ENCODE results near the gene BLOC1S1. TPM values are rescaled to one million over a fixed set of nuclear protein-coding genes. Genes with fewer than 3 reads are reported as not detected.

BLOC1S1 gene
- total RNA-seq, 1 experiment from 2014 or later: 116 TPM

DNA sequence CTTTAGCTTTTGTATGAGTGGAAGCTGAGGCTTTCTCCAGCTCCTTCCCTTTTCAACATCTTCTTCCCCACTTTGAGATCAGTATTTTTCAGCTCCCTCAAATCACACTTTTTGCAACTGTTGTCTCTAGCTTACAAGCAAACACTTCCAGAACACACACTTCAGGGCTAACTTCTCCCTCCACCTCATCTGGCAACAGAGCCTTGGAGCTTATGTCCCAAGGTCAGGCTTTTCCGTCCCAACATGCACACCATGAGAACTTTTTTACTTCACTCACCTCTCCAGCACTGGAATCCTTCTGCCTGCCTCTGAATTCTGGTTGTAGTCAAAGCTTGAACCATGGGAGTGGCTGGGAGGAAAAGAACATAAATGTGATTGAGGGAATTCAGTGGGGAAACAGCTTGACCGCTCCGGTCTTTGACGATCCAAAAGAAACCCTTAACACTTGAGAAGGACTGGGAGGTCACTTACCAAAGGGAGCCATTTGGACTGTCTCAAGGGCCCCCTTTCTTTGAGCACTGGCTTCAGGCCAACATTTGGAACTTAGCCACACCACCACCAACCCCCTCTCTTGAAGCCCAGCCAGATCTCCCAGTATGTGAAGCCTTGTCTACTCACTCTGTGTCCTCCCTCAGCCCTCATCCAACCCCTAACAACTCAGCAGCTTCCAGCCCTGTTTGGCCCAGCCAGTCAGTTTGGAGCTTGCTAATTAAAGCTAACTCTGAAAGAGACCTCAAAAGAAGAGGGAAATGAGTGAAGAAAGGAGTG lies 3.9 kb upstream of the BLOC1S1 start:
- no peak for DNase-seq (ENCODE audit: low spot score)

DNA sequence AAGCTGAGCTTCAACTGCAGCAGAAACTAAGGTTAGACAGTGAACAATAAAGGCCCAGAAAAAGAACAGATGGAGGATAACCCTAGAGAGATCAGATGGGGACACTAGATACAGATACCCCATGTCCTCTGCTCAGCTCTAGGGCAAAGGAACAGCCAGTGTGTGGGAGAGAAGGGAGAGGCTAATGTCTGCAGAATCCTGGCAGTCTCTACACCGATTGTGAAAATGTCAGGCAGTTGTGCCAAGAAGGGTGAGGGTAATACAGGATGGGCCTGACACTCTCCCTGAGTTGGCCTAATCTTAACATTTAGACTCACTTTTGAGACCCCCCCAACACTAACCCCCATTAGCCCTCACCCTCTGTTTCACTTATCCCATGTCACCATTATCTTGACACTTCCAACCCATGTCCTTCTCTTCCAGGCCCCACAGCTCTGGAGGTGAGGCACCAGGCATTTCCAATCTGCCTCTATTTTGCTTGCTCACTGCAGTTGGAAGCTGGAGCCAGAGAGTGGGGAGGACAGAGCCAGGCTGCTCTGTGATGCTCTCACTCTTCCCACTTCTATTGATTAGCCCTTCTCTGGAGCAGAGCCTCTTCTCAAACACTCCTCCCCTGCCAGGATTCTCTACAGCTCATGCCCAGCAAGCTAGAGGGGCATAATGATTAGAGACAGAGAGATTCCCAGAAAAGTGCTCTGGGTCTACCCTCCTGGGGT lies 3.0 kb upstream of the BLOC1S1 start:
- DNase-seq (ENCODE audit: low spot score): no peak

DNA sequence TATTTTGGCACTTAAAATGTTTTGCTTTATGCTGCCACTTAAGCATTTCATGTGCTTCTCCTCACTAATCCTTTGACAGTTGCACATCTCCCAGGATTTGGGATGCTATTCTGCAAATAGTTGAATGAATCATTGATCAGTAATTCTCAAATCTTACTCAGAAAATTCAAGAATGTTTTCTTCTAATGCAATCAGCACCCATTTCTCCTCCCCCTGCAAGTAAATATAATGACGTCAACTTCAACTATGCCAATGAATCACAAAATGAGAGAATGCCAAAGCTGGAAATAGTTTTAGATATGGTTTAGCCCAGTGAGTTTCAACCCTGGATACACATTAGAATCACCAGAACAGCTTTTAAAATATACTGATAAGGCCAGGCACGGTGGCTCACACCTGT lies 2.1 kb upstream of the BLOC1S1 start:
- DNase-seq (ENCODE audit: low spot score): no peak

DNA sequence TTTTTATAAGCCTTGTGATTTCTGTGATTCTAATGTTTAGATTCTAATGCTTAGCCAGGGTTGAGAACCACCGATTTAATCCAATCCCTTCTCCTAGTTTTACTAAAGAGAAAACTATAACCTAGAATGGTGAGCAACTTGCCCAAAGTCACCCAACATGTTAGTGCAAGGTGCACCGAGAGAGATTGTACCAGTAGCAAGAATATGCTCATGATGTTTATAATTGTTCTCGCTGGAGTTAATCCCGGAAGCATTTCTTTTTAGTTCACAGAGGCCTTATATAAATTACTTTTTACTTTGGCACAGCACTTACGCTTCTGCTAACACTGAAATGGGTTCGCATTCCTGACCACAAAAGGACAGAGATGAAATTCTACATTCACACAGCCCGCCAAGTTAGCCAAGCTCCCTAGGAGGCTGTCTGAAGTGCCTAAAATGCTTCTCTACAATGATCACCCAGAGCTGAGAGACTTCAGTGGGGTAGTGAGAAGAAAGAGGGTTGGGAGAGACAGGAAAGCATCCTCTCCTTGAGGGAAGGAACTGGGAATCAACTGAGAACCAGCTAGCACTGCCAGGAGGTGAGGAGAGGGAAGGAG lies 579 bp upstream of the BLOC1S1 start:
- DNase-seq (ENCODE audit: low spot score): no peak

DNA sequence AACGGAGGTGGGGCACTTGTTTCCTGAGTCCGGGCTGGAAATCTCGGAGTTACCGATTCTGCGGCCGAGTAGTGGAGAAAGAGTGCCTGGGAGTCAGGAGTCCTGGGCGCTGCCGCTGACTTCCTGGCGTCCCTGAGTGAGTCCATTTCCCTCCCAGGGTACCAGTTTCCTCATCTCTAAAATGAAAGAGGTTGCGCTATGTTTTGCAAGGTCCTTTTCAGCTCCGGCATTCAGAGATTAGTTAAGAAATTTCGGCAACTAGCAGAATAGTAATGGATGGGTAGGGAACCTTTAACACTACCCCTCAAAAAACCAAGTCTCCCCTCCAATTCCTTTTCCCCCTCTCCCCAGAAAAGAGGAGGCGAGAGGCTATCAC lies 724 bp downstream of the BLOC1S1 start:
- no peak for DNase-seq (ENCODE audit: low spot score)

DNA sequence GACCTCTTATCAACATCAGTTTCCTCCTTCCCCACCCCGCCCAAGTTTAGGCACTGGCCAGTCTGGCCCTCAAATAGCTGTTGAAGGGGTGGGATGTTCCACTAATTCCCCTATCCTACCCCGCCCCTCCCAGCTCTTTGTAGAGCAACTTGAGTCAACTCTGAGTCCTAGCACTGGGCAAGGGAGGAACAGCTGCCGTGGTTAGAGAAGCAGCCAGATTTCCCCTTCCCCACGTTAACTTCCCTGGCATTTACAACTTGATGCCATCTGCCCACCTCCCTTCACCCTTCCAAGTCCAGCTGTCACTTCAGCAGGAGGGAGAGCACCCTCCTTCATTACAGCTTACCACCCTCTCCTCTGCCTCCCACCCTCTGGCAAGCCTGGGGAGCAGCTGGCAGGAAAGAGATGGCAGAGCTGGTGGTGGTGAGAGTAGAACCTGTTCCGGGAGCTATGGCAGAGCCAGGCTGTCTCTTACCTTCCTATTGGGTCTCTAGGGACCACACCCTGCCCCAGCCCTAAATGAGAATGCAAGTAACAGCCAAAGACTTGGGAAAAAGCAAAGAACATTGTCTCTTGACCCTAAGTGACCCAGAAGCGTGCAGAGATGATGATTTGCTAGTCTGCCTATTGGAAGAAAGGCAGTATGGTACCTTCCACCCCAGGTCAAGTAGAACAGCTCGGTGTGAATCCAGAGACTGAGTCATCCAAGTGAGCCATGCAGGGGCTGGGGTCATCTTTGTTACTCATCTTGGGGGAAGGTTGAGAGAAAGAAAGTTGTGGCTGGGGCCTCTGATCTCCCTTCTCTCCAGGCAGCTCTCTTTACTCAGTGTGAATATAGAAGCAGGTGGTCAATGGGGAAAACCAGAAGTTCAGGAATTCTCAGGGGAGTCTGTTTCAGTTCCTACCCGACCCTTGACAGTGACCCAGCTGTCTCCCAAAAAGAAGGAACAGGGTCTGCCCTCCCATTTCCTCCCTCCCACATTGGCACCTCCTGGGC lies 1.5 kb downstream of the BLOC1S1 start:
- DNase-seq (ENCODE audit: low spot score): no peak

DNA sequence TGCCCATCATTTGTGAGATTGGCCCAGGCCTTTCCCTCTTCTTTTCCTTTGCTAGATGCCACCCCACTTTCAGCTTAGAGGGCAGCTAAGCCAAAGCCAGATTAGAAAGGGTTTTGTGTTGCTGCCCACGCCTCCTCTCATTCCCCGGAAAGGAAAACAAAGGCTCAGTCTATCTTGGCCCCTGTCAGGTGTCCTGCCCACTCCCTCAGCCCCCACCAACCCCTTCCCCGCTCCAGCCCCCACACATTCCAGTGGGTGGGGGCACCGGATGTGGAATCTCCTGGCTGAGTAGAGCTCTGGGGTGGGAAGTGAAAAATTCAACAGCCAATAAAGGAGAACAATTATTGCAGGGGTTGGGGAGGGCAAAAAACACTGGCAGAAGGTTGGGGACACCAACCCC lies 2.2 kb downstream of the BLOC1S1 start:
- no peak for DNase-seq (ENCODE audit: low spot score)

DNA sequence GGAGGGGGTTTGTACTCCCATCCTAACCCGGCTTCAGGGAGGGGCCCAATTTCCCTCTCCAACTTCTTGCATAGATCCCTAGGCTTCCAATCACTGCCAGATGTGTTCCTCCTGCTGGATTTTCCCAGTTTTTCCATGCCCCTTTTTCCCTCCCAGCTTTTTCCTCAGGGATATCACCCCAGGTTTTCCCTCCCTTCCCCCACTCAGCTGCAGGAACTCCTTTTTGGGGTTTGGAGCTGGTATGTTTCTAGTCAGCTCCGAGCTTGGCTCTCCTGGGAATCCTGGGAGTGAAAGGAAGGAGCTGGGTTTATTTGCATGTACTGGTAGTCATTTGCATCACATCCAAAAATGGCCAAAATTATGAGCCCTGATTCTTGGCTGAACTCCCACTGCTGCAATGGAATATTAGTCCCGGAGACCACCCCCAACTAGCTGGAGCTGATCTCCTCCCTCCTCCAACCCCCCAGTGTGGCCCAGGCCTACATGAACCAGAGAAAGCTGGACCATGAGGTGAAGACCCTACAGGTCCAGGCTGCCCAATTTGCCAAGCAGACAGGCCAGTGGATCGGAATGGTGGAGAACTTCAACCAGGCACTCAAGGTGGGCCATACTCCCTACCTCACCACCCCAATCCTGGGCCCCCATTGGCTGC lies 2.9 kb downstream of the BLOC1S1 start:
- no peak for DNase-seq (ENCODE audit: low spot score)

DNA sequence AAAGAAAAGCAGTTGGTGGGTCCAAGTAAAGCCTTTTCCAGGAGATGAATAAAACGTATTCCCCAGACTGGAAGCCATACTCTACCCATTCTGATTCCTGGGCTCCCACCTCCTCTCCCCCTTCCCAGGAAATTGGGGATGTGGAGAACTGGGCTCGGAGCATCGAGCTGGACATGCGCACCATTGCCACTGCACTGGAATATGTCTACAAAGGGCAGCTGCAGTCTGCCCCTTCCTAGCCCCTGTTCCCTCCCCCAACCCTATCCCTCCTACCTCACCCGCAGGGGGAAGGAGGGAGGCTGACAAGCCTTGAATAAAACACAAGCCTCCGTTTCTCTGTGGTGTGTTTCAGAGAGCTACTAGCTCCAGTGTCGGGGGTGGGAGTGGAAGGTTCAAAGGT lies 3.5 kb downstream of the BLOC1S1 start:
- no peak for DNase-seq (ENCODE audit: low spot score)

DNA sequence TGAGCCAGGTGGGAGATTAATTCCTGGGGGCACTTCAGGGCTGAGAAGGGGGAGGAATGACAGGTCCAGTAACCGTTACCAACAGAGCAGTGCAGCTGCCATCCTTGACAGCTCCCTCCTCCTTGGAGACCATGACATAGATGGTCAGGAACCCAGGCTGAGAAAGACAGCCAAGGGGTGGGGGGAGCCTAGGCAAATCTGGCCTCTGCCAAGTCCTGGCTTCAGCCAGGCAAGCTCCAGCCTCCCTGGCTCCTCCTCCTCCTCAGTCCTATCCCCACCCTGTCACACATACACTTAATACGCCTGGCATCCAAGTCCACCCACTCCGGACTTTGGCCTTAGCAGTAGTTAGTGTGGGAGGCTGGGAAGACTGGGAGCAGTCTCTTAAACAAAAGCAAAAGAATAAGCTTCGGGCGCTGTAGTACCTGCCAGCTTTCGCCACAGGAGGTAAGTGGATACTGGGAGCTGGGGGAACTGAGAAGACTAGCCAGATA lies 4.3 kb downstream of the BLOC1S1 start, which contains the start of gene RDH5:
Gene RDH5 (plus strand): TSS at position 323 of the 494 bp plus-strand sequence. CDS start 792 bp downstream, outside the sequence.
- peak; percentile 46 for DNase-seq (ENCODE audit: low spot score)

DNA sequence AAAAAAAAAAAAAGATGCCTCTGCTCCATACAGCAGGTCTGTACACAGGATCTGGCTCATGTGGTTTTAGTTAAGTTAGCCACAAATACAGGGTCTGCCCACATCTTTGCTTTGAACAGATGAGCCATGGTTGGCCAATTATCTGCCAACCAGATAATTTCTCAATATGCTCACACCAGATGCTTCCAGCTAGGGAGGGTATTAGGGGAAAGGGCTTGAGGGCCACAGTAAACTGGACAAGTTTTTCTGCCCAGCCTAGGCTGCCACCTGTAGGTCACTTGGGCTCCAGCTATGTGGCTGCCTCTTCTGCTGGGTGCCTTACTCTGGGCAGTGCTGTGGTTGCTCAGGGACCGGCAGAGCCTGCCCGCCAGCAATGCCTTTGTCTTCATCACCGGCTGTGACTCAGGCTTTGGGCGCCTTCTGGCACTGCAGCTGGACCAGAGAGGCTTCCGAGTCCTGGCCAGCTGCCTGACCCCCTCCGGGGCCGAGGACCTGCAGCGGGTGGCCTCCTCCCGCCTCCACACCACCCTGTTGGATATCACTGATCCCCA lies 5.1 kb downstream of the BLOC1S1 start:
- DNase-seq (ENCODE audit: low spot score): peak; percentile 91

DNA sequence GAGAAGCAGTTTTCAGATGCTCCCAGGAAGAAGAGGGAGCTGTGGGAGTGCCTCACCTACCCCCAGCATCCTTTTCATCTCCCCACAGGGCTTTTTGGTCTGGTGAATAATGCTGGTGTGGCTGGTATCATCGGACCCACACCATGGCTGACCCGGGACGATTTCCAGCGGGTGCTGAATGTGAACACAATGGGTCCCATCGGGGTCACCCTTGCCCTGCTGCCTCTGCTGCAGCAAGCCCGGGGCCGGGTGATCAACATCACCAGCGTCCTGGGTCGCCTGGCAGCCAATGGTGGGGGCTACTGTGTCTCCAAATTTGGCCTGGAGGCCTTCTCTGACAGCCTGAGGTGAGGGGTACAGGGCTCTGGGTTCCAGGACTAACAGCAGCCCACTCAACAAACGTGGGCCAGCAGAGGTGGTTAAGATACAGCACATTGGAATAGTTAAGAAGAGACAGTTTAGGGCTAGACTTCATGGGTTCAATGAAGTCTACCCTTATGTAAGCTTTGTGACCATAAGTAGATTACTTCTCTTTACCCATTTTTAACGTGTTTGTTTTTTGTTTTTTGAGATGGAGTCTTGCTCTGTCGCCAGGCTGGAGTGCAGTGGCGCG lies 5.9 kb downstream of the BLOC1S1 start:
- DNase-seq (ENCODE audit: low spot score): no peak

DNA sequence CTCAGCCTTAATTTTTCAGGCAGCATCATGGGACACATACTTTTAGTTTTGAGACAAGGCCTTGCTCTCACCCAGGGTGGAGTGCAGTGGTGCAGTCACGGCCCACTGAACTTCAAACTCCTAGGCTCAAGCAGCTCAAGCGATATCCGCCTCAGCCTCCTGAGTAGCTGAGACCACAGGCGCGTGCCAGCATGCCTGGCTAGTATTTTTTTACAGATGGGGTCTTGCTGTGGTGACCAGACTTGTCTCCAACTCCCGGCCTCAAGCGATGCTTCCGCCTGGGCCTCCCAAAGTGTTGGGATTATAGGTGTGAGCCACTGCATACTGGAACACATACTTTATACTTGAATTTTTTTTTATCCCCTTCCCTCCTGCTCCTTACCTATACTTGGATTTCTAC lies 7.1 kb downstream of the BLOC1S1 start:
- DNase-seq (ENCODE audit: low spot score): no peak

DNA sequence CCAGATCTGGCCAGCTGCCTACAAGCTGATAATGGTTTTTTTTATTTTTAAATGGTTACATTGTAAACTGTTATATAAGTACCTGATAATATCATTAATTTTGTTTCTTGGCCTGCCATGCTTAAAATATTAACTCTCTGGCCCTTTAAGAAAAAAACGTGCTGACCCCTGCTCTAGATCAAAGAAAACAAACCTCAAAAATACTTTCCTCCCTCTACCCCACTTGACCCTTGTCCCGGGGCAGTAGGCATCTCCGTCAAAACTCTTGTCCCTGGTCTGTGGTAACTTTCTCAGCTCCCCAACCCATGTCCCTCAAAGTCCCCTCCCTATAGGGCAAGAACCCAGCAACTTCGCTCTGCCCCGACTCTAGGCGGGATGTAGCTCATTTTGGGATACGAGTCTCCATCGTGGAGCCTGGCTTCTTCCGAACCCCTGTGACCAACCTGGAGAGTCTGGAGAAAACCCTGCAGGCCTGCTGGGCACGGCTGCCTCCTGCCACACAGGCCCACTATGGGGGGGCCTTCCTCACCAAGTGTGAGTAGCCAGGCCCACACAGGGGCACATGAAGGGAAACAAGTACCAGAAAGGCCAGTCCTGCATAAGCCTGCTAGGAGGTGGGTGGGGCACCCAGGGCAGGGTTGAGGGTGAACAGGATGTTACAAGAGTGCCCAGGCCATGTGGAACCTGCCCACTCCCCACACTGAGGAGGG lies 7.8 kb downstream of the BLOC1S1 start:
- DNase-seq (ENCODE audit: low spot score): no peak

DNA sequence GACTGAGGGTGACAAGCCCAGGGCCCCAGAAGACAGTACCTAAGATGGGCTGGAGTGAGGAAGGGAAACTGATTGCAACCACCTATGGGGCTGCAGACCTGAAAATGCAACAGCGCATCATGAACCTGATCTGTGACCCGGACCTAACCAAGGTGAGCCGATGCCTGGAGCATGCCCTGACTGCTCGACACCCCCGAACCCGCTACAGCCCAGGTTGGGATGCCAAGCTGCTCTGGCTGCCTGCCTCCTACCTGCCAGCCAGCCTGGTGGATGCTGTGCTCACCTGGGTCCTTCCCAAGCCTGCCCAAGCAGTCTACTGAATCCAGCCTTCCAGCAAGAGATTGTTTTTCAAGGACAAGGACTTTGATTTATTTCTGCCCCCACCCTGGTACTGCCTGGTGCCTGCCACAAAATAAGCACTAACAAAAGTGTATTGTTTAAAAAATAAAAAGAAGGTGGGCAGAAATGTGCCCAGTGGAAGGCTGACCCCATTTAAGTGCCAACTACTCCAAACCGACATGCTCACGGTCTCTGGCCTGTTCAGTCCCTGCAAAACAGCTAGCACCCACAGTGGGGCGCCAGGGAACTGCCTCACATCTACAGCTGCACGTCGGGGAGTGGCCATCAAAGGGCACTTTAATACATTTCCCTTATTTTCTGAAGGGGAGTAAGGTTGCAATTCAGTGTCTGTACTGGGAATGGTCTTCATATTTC lies 8.5 kb downstream of the BLOC1S1 start:
- DNase-seq (ENCODE audit: low spot score): peak; percentile 66

DNA sequence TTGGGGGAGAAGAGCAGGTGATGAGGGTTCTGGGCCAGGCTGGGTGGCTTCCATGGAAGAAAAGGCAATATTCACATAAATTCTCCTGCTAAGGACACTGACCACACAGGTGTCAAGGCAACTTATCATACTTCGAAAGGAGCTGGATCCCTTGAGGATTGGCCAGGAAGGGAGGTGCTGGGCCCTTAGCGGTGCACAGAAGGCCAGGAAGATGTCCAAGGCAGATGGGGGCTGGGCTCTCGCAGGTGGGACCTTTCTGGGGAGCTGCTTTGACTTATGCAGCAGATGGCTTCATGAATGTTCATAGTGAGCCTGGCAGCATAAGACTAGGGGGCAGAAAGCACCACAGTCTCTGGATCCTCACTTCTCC lies 9.1 kb downstream of the BLOC1S1 start:
- no peak for DNase-seq (ENCODE audit: low spot score)

DNA sequence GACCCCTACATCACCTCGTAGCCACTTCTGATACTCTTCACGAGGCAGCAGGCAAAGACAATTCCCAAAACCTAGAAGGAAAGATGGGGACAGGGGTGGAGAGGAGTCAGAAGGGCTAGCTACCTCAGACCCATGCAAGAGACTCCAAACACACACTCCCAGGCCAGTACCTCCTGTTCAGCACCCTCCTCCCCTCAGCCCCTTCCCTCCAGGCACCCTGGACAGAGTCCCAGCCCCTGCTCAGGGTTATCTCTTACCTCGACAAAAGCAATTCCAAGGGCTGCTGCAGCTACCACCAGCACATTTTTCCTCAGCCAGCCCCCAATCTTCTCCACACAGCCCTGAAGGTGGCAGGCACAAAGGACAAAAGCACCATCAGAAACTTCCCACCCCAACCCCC lies 9.7 kb downstream of the BLOC1S1 start:
- no peak for DNase-seq (ENCODE audit: low spot score)

DNA sequence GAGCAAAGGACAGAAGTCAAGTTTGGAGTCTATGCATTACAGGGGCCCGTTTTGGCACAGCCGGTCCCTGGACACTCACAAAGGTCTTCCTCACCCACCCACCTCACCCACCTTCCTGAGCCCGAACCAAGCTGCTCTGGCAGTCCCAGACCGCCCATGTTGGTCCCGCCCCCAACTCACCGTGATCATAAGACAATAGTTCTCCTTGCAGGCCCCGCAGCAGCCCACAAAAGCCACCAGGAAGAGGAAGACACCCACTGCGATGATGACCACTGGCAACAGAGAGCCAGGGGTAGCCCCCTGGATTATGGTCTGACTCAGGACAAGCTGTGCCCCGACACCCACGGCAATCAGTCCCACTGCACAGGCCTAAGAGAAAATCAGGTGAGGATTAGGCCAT lies 11.1 kb downstream of the BLOC1S1 start:
- no peak for DNase-seq (ENCODE audit: low spot score)

DNA sequence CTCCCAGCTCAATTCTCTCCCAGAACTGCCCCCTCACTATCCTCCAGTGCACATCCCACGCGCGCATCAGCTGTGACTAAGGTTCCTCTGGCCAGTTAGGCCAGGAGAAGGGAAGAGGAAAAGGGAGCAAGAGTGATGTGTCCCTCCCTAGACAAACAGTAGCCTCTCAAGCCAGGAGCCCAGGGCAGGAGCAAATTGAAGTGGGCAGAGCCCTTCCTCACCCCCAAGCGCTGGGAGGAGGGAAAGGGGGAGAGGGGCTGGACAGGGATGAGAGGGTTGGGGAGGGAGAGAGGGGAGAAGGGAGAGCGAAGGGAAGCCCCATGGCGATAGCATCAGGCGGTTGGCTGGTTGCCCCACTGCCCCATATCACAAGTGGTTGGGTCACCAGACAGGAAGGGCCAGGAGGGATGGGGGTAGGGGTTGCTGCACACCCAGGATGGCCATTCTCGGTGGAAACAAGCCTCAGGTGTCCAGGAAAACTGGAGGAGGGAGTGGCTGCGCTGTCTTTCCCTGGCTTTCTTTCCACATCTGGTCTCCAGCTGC lies 11.9 kb downstream of the BLOC1S1 start:
- DNase-seq (ENCODE audit: low spot score): peak; percentile 50
